Testis (tissue), 2 donors: ENCODE measurements around the gene OR8G5.

Source experiments
- POLR2A ChIP-seq: fragments of 450-650 bp; IDR thresholded peaks from one replicate; pipeline ENCODE4 v1.6.1; 2017; ENCODE audit warnings: antibody characterized with exemption, mild to moderate bottlenecking, moderate library complexity
- TF ChIP-seq, protein P1 (sequence below), 3 experiments: fragments of 450-650 bp in 2 of 3; fragments of 200-600 bp in 1 of 3; sonication (generic) in 1 of 3; IDR thresholded peaks; one replicate each; pipeline ENCODE4 v1.5.1; 2016 to 2019; ENCODE audit warnings: antibody characterized with exemption in 3 of 3, mild to moderate bottlenecking in 2 of 3, moderate library complexity in 1 of 3

DNA sequence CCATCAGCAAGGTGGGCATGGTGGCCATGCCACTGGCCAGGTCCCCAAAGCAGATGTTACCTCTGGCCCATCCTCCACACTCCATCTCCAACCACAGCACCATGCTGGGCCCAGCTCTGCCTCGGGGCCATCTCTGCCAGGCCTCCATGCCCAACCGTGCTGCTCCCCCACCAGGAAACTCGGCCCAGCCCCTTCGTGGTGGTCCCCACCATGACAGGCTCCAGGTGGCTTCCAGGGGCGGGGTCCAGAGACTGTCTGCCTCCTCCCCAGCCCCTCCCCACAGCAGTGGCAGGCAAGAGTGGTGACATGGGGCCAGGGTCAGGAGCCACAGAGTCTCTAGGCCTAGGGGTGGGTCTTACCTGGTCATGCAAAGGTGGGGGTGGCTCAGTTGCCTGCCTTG lies 45.8 kb upstream of the OR8G5 start:
- TF ChIP-seq, protein P1, sequence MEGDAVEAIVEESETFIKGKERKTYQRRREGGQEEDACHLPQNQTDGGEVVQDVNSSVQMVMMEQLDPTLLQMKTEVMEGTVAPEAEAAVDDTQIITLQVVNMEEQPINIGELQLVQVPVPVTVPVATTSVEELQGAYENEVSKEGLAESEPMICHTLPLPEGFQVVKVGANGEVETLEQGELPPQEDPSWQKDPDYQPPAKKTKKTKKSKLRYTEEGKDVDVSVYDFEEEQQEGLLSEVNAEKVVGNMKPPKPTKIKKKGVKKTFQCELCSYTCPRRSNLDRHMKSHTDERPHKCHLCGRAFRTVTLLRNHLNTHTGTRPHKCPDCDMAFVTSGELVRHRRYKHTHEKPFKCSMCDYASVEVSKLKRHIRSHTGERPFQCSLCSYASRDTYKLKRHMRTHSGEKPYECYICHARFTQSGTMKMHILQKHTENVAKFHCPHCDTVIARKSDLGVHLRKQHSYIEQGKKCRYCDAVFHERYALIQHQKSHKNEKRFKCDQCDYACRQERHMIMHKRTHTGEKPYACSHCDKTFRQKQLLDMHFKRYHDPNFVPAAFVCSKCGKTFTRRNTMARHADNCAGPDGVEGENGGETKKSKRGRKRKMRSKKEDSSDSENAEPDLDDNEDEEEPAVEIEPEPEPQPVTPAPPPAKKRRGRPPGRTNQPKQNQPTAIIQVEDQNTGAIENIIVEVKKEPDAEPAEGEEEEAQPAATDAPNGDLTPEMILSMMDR (IDR thresholded peaks at IDR 0.05): no peak
- TF ChIP-seq POLR2A: no peak
